Measurements from ENCODE around the gene MS4A4A.
"Not testable (repeated sequence)": the region's sequence is repeated elsewhere in the genome, so short reads cannot be mapped to it uniquely, and the experiment has no call there.

The MS4A4A gene

GRCh38 chr11:60301178-60301577, 20.7 kb downstream of the MS4A4A start:
- Histone ChIP-seq H3K27me3 (replicated peaks; ENCODE audit: control insufficient read depth, insufficient read depth, low read length, poor library complexity, severe bottlenecking) (no peaks in the 10 kb centered on the region), H3K4me1 (ENCODE audit: control insufficient read depth, insufficient read depth, low read length, poor library complexity, severe bottlenecking) (no peaks in the 10 kb centered on the region), H3K4me3 (ENCODE audit: insufficient read depth, low read depth, low read length, poor library complexity, severe bottlenecking) (no peak overlapping the region), H3K9me3 (ENCODE audit: control insufficient read depth, low read length) (no peaks in the 10 kb centered on the region), H3K27ac (ENCODE audit: insufficient read depth, low read length, poor library complexity, severe bottlenecking) (no peak overlapping the region), H3K36me3 (ENCODE audit: control insufficient read depth, insufficient read depth, low read length) (no peaks in the 10 kb centered on the region)
- DNase-seq = no peak

- H3K27me3 ChIP-seq (replicated peaks; ENCODE audit: control insufficient read depth, insufficient read depth, low read length, poor library complexity, severe bottlenecking); H3K9me3 ChIP-seq (ENCODE audit: control insufficient read depth, low read length); H3K4me1 ChIP-seq (ENCODE audit: control insufficient read depth, insufficient read depth, low read length, poor library complexity, severe bottlenecking); H3K36me3 ChIP-seq (ENCODE audit: control insufficient read depth, insufficient read depth, low read length); H3K4me3 ChIP-seq (ENCODE audit: insufficient read depth, low read depth, low read length, poor library complexity, severe bottlenecking); DNase-seq; H3K27ac ChIP-seq (ENCODE audit: insufficient read depth, low read length, poor library complexity, severe bottlenecking): not testable (repeated sequence)
Measured at GRCh38 chr11:60301884-60302283, 21.4 kb downstream of the MS4A4A start.

GRCh38 chr11:60303661-60304060, 23.2 kb downstream of the MS4A4A start:
- H3K4me3 ChIP-seq (ENCODE audit: insufficient read depth, low read depth, low read length, poor library complexity, severe bottlenecking) = no peak overlapping the region
- H3K4me1 ChIP-seq (ENCODE audit: control insufficient read depth, insufficient read depth, low read length, poor library complexity, severe bottlenecking) = no peaks in the 10 kb centered on the region
- H3K27ac ChIP-seq (ENCODE audit: insufficient read depth, low read length, poor library complexity, severe bottlenecking) = no peak overlapping the region
- no peaks in the 10 kb centered on the region for H3K9me3 ChIP-seq (ENCODE audit: control insufficient read depth, low read length)
- H3K36me3 ChIP-seq (ENCODE audit: control insufficient read depth, insufficient read depth, low read length) = no peaks in the 10 kb centered on the region
- no peaks in the 10 kb centered on the region for H3K27me3 ChIP-seq (replicated peaks; ENCODE audit: control insufficient read depth, insufficient read depth, low read length, poor library complexity, severe bottlenecking)
- DNase-seq = no peak

DNA sequence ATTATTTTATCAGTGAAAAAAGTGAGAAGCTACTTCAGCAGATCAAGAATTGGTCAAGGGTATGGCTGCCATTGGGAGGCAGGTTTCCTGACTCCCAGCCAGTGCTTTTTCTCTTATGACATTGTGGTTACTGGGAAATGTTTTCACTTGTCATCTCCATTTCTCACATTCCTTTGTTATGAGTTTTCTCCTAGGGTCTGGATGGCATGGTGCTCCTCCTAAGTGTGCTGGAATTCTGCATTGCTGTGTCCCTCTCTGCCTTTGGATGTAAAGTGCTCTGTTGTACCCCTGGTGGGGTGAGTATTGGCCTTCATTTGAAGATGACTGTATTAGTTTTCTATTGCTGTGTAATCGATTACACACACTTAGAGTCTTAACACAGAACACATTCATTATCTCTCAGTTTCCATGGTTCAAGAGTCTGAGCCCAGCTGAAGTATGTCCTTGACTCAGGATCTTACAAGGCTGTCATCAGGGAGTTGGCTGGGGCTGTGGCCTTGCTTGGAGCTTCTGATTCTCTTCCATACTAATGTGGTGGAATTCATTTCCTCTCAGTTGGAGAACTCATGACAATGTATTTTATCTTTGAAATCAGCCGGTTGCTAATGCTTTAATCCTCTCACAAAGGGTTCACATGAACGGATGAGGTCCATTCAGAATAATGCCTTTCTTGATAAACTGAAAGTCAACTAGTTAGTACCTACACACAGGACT, 25.6 kb downstream of the MS4A4A start:
- no peaks in the 10 kb centered on the region for H3K4me1 ChIP-seq (ENCODE audit: control insufficient read depth, insufficient read depth, low read length, poor library complexity, severe bottlenecking)
- DNase-seq = no peak

GRCh38 chr11:60307507-60308195, 27.2 kb downstream of the MS4A4A start:
- no peaks in the 10 kb centered on the region for H3K27me3 ChIP-seq (replicated peaks; ENCODE audit: control insufficient read depth, insufficient read depth, low read length, poor library complexity, severe bottlenecking)
- H3K4me3 ChIP-seq (ENCODE audit: insufficient read depth, low read depth, low read length, poor library complexity, severe bottlenecking) = no peak overlapping the region
- H3K36me3 ChIP-seq (ENCODE audit: control insufficient read depth, insufficient read depth, low read length) = no peaks in the 10 kb centered on the region
- DNase-seq = no peak
- H3K4me1 ChIP-seq (ENCODE audit: control insufficient read depth, insufficient read depth, low read length, poor library complexity, severe bottlenecking) = no peaks in the 10 kb centered on the region
- H3K9me3 ChIP-seq (ENCODE audit: control insufficient read depth, low read length) = no peaks in the 10 kb centered on the region
- no peak overlapping the region for H3K27ac ChIP-seq (ENCODE audit: insufficient read depth, low read length, poor library complexity, severe bottlenecking)

More for the DNA sequence above, 25.6 kb downstream of the MS4A4A start:
- no peaks in the 10 kb centered on the region for H3K27me3 ChIP-seq (replicated peaks; ENCODE audit: control insufficient read depth, insufficient read depth, low read length, poor library complexity, severe bottlenecking)
- no peaks in the 10 kb centered on the region for H3K9me3 ChIP-seq (ENCODE audit: control insufficient read depth, low read length)
- no peaks in the 10 kb centered on the region for H3K36me3 ChIP-seq (ENCODE audit: control insufficient read depth, insufficient read depth, low read length)
- no peak overlapping the region for H3K4me3 ChIP-seq (ENCODE audit: insufficient read depth, low read depth, low read length, poor library complexity, severe bottlenecking)
- no peak overlapping the region for H3K27ac ChIP-seq (ENCODE audit: insufficient read depth, low read length, poor library complexity, severe bottlenecking)

- Histone ChIP-seq H3K27ac (ENCODE audit: insufficient read depth, low read length, poor library complexity, severe bottlenecking) (no peak overlapping the region), H3K36me3 (ENCODE audit: control insufficient read depth, insufficient read depth, low read length) (no peaks in the 10 kb centered on the region), H3K4me1 (ENCODE audit: control insufficient read depth, insufficient read depth, low read length, poor library complexity, severe bottlenecking) (no peaks in the 10 kb centered on the region), H3K27me3 (replicated peaks; ENCODE audit: control insufficient read depth, insufficient read depth, low read length, poor library complexity, severe bottlenecking) (peaks cover 2% of the 10 kb centered on the region), H3K4me3 (ENCODE audit: insufficient read depth, low read depth, low read length, poor library complexity, severe bottlenecking) (no peak overlapping the region), H3K9me3 (ENCODE audit: control insufficient read depth, low read length) (no peaks in the 10 kb centered on the region)
- DNase-seq = no peak
Measured at GRCh38 chr11:60310407-60310998, 30.0 kb downstream of the MS4A4A start.

GRCh38 chr11:60314635-60315321, 34.3 kb downstream of the MS4A4A start:
- no peak for DNase-seq
- Histone ChIP-seq H3K27ac (ENCODE audit: insufficient read depth, low read length, poor library complexity, severe bottlenecking) (no peak overlapping the region), H3K4me3 (ENCODE audit: insufficient read depth, low read depth, low read length, poor library complexity, severe bottlenecking) (no peak overlapping the region), H3K4me1 (ENCODE audit: control insufficient read depth, insufficient read depth, low read length, poor library complexity, severe bottlenecking) (no peaks in the 10 kb centered on the region), H3K36me3 (ENCODE audit: control insufficient read depth, insufficient read depth, low read length) (no peaks in the 10 kb centered on the region), H3K27me3 (replicated peaks; ENCODE audit: control insufficient read depth, insufficient read depth, low read length, poor library complexity, severe bottlenecking) (peaks cover 2% of the 10 kb centered on the region), H3K9me3 (ENCODE audit: control insufficient read depth, low read length) (peaks cover 4% of the 10 kb centered on the region)

- H3K27me3 ChIP-seq (replicated peaks; ENCODE audit: control insufficient read depth, insufficient read depth, low read length, poor library complexity, severe bottlenecking) = peaks cover 2% of the 10 kb centered on the region
- H3K27ac ChIP-seq (ENCODE audit: insufficient read depth, low read length, poor library complexity, severe bottlenecking) = no peak overlapping the region
- H3K4me3 ChIP-seq (ENCODE audit: insufficient read depth, low read depth, low read length, poor library complexity, severe bottlenecking) = no peak overlapping the region
- H3K36me3 ChIP-seq (ENCODE audit: control insufficient read depth, insufficient read depth, low read length) = no peaks in the 10 kb centered on the region
- H3K4me1 ChIP-seq (ENCODE audit: control insufficient read depth, insufficient read depth, low read length, poor library complexity, severe bottlenecking) = no peaks in the 10 kb centered on the region
- DNase-seq = no peak
- peaks cover 8% of the 10 kb centered on the region for H3K9me3 ChIP-seq (ENCODE audit: control insufficient read depth, low read length)
Measured at GRCh38 chr11:60315871-60316270, 35.4 kb downstream of the MS4A4A start.

DNA sequence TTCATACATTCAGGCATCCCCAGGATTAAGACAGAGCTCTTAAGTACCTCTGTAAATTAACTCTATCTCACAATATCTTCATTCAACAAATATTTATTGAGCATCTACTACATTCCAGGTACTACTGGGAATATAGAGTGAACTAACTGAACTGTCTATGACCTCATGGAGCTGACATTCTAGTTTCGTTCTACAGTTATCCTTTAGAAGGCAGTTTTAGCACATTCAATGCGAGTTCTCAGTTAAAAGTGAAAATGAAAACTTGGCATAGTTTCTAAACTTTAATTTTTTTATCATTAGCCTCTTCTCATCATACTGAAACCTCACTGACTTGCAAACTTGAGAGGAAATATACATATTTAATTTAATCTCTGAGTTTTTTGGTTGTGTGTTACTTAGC, 35.9 kb downstream of the MS4A4A start:
- no peak for DNase-seq
- Histone ChIP-seq H3K27me3 (replicated peaks; ENCODE audit: control insufficient read depth, insufficient read depth, low read length, poor library complexity, severe bottlenecking) (peaks cover 2% of the 10 kb centered on the region), H3K36me3 (ENCODE audit: control insufficient read depth, insufficient read depth, low read length) (no peaks in the 10 kb centered on the region), H3K4me1 (ENCODE audit: control insufficient read depth, insufficient read depth, low read length, poor library complexity, severe bottlenecking) (no peaks in the 10 kb centered on the region), H3K9me3 (ENCODE audit: control insufficient read depth, low read length) (peaks cover 8% of the 10 kb centered on the region), H3K27ac (ENCODE audit: insufficient read depth, low read length, poor library complexity, severe bottlenecking) (no peak overlapping the region), H3K4me3 (ENCODE audit: insufficient read depth, low read depth, low read length, poor library complexity, severe bottlenecking) (no peak overlapping the region)

DNA sequence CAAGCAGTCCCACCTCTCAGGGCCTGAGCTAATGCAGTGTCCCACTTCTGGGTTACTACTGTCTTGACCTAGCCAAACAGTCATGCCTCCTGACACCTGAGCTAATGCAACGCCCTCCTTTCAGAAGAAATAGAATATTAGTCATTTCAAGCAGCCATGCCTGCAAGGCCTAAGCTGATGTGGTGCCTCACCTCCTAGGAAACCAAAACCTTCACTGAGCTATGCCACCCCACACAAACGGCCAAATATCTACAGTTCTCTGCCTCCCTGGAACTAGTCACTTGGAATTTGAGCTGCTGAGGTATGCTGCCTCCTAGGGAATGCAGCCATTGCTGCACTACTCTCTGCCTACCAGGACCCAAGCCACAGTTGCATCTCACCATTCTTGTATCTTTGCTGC, 38.3 kb downstream of the MS4A4A start:
- no peak for DNase-seq
- no peak overlapping the region for H3K27ac ChIP-seq (ENCODE audit: insufficient read depth, low read length, poor library complexity, severe bottlenecking)
- no peaks in the 10 kb centered on the region for H3K4me1 ChIP-seq (ENCODE audit: control insufficient read depth, insufficient read depth, low read length, poor library complexity, severe bottlenecking)
- H3K9me3 ChIP-seq (ENCODE audit: control insufficient read depth, low read length) = peaks cover 8% of the 10 kb centered on the region
- no peaks in the 10 kb centered on the region for H3K36me3 ChIP-seq (ENCODE audit: control insufficient read depth, insufficient read depth, low read length)
- no peak overlapping the region for H3K4me3 ChIP-seq (ENCODE audit: insufficient read depth, low read depth, low read length, poor library complexity, severe bottlenecking)
- H3K27me3 ChIP-seq (replicated peaks; ENCODE audit: control insufficient read depth, insufficient read depth, low read length, poor library complexity, severe bottlenecking) = peaks cover 2% of the 10 kb centered on the region

All from effector memory CD4-positive, alpha-beta T cell (primary cell).